GM18508 (cell line): ENCODE data around the gene KRT6C.

ENCODE experiments used
- ATAC-seq: cut with Tn5 transposase; IDR thresholded peaks from one replicate; pipeline ENCODE4 v1.9.1; 2021; ENCODE audit warnings: moderate number of reproducible peaks; ENCODE audit not compliant: insufficient read depth, unreplicated experiment

Gene KRT6C

GRCh38 chr12:52473768-52474167, at the start of gene KRT6C:
TSS of gene KRT6C (minus strand) at chr12:52473805. CDS start at chr12:52473737, 68 bp downstream.
- no peak for ATAC-seq

- ATAC-seq: no peak
These were observed 48.9 kb upstream of the KRT6C start for GRCh38 chr12:52522346-52523011.

GRCh38 chr12:52521568-52522266, 48.1 kb upstream of the KRT6C start:
- no peak for ATAC-seq

GRCh38 chr12:52521175-52521567, 47.6 kb upstream of the KRT6C start:
- no peak for ATAC-seq

GRCh38 chr12:52519826-52520662, 46.4 kb upstream of the KRT6C start, which contains the start of gene KRT5:
TSS of gene KRT5 (minus strand) at chr12:52520394. CDS start at chr12:52520296, 98 bp downstream.
- ATAC-seq: no peak

GRCh38 chr12:52519387-52519703, 45.7 kb upstream of the KRT6C start:
- no peak for ATAC-seq

GRCh38 chr12:52518574-52519386, 45.2 kb upstream of the KRT6C start:
- ATAC-seq: no peak

GRCh38 chr12:52517888-52518287, 44.3 kb upstream of the KRT6C start:
- no peak for ATAC-seq

GRCh38 chr12:52517005-52517835, 43.6 kb upstream of the KRT6C start:
- ATAC-seq: no peak

- no peak for ATAC-seq
These were observed 42.6 kb upstream of the KRT6C start for GRCh38 chr12:52515927-52516831.

GRCh38 chr12:52515319-52515646, 41.7 kb upstream of the KRT6C start:
- no peak for ATAC-seq

GRCh38 chr12:52514471-52515318, 41.1 kb upstream of the KRT6C start:
- no peak for ATAC-seq

GRCh38 chr12:52513736-52514135, 40.1 kb upstream of the KRT6C start:
- ATAC-seq: no peak

- no peak for ATAC-seq
These were observed 34.6 kb upstream of the KRT6C start for GRCh38 chr12:52508211-52508610.

- no peak for ATAC-seq
These were observed 33.5 kb upstream of the KRT6C start for GRCh38 chr12:52506858-52507715.

- ATAC-seq: no peak
These were observed 29.3 kb upstream of the KRT6C start for GRCh38 chr12:52502877-52503276.

- no peak for ATAC-seq
These were observed 27.9 kb upstream of the KRT6C start for GRCh38 chr12:52501490-52501889.
